Stimulated activated CD4-positive, alpha-beta T cell treated with anti-CD3 and anti-CD28 coated beads, Interleukin-15, amount 100 ng/mL, for 48 hours (primary cell): ENCODE results near the gene BLTP3A.
"Not testable (repeated sequence)": the region's sequence is repeated elsewhere in the genome, so short reads cannot be mapped to it uniquely, and the experiment has no call there.

ENCODE experiments used
- DNase-seq, 2 donors: peaks; one replicate each; pipeline ENCODE4 v3.0.0-alpha.2; 2020; ENCODE audit warnings: low read depth in 2 of 2

Gene BLTP3A

GRCh38 chr6:34792605-34793500, 970 bp downstream of the BLTP3A start:
- DNase-seq: peak in 1 of 2 donors; percentile 2

GRCh38 chr6:34793877-34794276, 2.0 kb downstream of the BLTP3A start:
- DNase-seq: no peak

DNA sequence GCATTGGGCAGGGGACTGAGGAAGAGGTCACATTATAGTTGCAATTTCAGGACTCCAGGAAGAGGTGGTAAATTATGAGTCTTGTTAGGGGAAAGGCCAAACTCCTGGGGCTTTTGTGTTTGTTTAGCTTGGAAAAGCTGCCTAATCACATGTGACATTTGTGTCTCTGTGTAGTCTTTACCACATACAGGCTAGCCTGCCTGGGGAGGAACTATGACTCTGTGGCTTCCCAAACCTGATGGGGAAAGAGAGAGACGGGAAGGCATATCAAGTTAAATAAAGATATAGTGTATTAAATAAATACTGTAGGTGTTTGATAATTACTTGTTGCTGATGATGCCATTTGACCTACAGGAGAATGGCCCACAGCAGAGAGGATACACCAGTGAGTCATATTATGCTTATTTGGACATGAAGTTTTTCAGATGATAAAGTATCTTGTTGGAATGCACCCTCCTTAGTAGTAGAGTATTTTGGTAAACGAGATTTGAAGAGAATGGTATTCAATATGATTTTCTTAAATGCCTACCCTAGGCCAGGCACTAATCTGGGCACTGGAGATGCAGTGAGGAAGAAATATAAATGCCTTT, 4.0 kb downstream of the BLTP3A start:
- DNase-seq: no peak

GRCh38 chr6:34798057-34798456, 6.2 kb downstream of the BLTP3A start:
- no peak for DNase-seq

- DNase-seq: no peak
These were observed 7.7 kb downstream of the BLTP3A start for GRCh38 chr6:34799547-34799946.

DNA sequence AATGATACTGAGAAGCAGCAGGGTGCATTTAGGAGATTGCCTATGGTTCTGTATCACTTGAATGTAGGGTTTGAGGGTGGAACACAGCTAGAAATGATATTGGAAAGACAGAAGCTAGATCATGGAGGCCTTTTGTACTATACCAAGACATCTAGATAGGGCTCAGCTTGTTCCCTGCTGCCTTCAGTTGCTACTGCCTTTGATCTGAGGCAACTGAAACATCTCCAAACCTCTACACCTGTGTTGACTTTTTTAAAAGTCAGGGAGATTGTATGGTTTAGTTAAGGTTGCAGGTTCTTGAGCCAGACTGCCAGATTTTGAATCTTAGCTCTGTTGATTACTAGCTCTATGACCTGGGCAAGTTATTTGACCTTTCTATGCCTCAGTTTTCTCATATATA, 12.7 kb downstream of the BLTP3A start:
- DNase-seq: no peak

- DNase-seq: not testable (repeated sequence)
These were observed 13.2 kb downstream of the BLTP3A start for GRCh38 chr6:34805074-34805473.

DNA sequence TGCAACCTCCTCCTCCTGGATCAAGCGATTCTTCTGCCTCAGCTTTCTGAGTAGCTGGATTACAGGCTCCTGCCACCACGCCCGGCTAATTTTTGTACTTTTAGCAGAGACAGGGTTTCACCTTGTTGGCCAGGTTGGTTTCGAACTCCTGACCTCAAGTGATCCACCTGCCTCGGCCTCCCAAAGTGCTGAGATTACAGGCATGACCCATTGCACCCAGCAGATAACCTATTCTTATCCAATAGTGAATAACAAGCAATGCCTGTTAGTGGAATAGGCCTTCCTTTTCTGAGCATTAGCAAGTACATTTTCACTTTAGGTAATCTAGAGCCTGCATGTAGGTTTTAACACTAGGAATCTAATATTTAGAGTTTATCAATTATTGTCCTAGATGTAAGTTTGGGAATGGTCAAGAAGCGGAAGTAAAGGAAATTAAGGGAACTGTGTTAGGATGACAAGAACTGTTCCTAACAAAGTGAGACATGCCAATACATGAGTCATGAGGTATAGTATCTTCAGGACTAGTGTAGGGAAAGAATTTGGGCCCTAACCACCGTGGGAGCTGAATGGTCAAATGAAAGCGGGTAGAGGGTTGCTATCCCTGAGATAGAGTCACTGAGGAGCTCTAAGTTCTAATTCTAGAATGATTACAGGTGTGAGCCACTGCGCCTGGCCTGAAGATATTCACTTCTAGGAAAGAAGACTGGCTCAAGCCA, 15.0 kb downstream of the BLTP3A start:
- DNase-seq: no peak

DNA sequence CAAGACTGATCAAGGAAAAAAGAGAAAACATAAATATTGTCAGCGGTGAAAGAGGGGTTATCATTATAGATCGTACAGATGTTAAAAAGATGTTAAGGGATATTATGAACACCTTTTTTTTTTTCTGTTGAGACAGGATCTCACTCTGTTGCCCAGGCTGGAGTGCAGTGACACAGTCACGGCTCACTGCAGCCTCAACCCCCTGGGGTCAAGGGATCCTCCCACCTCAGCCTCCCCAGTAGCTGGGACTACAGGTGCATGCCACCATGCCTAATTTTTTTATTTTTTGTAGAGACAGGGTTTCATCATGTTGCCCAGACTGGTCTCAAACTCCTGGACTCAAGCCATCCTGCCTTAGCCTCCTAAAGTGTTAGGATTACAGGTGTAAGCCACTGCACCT, 16.6 kb downstream of the BLTP3A start:
- not testable (repeated sequence) for DNase-seq

- DNase-seq: not testable (repeated sequence)
These were observed 17.5 kb downstream of the BLTP3A start for GRCh38 chr6:34809419-34809818.

DNA sequence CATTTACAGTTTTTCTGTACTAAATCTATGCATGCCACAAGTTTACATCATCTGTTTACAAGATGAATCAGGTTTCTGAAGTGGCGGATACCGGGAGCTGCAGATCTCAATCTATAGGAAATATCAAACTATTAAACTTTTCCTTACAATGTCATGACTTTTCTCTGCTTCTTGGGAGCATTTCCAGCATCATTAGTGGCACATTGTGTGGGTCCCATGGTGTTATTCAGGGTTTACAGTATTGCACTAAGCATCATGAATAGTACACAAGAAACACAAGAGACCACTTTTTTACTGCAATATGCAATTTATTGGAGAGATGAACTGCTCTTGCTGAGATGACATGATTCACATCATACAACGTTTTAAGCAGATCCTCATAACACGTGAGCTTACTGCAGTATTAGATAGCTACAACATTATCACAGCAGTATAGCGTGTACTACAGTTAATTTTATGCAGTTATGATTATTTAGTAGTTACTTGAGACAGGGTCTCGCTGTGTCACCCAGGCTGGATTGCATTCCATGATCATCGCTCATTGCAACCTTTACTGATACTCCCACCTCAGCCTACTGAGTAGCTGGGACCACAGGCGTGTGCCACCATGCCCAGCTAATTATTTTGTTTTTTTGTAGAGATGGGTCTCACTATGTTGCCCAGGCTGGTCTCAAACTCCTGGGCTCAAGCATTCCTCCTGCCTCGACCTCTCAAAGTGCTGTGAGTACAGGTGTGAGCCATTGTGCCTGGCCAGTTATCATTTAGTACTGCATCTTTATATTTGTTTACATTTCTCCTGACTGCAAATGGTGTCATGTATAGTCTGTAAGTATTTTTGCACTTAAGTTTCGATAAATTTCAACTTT, 18.4 kb downstream of the BLTP3A start:
- DNase-seq: no peak

GRCh38 chr6:34810936-34811632, 19.2 kb downstream of the BLTP3A start:
- DNase-seq: no peak

DNA sequence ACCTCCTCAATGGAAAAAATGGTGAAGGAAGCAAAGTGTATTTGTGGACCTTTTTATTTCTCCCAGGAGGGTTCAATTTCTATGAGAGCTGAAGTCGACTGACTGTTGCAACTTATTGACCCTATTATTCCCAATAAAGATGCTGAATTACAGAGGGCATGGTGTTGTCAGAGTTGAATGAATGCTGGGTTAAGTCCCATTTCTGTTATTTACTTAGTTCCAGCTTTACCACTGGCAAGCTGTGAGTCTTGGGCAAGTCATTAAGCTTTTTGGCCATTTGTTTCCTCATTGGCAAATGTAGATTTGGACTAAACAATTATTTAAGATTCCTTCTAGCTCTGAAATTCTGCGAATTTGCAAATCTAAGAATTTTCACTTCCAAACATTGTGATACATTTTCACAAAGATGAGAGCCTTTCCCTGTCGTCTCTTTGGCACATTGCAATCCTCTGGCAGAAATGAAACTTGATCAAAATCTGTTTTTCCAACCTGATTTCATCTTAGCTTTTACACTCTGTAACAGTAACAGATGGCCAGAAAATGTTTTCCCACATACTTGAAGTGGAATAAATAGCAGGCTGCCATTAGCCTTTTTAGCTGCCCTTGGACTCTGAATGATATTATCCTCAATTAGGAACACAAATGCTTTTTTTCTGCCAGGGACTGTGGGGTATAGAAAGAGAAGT, 21.3 kb downstream of the BLTP3A start:
- DNase-seq: no peak

GRCh38 chr6:34816635-34817301, 24.9 kb downstream of the BLTP3A start:
- DNase-seq: no peak

DNA sequence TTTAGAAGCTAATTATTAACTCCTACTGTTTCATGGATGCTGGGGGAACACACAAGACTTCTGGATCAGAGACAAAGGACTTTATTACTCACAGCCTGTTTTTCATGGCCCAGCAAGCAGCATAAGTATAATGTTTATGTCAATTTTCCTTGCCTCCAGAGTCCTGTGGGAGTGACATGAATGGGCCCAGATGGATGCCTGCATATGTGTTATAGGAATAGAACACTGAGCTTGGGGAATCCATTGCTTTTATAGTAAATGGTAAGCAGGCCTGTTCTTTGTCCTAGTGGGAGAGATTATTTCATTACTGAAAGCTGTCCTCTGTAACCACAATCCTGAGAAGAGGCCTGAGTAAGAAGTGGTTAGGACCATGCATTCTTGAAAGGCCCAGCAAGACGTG, 25.6 kb downstream of the BLTP3A start:
- DNase-seq: no peak

DNA sequence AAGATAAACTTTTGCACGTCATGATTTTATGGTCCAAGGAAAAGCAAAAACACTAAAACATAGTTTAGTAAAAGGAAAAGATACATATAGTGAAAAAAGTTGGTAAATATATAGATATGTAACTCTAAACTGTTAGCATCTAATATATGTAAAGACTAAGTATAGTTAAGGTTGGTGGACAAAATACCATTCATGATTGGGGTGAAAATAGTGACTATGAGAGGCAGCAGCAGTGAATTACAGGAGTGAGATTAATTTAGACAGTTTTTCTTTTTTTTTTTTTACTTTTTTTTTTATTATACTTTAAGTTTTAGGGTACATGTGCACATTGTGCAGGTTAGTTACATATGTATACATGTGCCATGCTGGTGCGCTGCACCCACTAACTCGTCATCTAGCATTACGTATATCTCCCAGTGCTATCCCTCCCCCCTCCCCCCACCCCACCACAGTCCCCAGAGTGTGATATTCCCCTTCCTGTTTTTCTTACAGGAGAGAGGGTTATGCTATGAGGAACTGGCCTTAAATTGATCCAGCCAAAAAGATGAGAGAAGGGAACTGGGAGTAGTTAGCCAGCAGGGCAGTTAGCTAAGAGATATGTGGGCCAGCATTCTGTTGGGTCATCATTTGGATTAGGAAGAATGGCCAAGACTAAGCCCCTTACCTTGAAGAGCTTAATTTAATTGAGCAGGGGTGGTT, 27.1 kb downstream of the BLTP3A start:
- not testable (repeated sequence) for DNase-seq

GRCh38 chr6:34819571-34820480, 27.9 kb downstream of the BLTP3A start:
- DNase-seq: no peak

DNA sequence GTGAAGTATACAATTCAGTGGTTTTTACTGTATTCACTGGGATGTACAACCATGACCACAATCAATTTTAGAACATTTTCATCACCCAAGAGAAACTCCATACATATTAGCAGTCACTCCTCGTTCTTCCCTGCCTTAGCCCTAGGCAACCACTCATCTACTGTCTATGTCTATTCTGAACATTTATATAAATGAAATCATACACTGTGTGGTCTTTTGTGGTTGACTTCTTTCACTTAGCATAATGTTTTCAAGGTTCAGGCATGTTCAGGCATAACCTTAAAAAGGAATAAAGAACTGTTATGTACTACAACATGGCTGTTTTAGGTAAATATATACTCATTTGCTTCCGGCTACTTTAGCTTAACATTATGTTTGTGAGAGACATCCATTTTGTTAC, 37.3 kb downstream of the BLTP3A start:
- no peak for DNase-seq
